Adipose tissue (tissue), 3 donors: ENCODE data around the gene FBLN7. TPM values are rescaled to one million over a fixed set of nuclear protein-coding genes. Genes with fewer than 3 reads are reported as not detected.

Experiments used
- H3K27ac ChIP-seq: one replicate; pipeline ENCODE4 v1.5.1; 2013; ENCODE audit warnings: low read depth, low read length
- WGBS, 3 donors: extraction: QIAGEN DNeasy Blood & Tissue Kit; methylation state at CpG; one replicate each; pipeline ENCODE4 v1.1.7; 2013; 5-methylcytosine and 5-hydroxymethylcytosine counted together
- polyA plus RNA-seq, 3 donors: library from polyadenylated mRNA; stranded (reverse); fragments of 200-250 nt; gene quantifications; one replicate each; pipeline ENCODE4 v1.2.3, GENCODE V29; 2013
- donor health status: healthy with polysubstance abuse.
- donor health status: Bipolar disorder and iron deficiency.
- donor health status: healthy.

The FBLN7 gene
- polyA plus RNA-seq, 3 donors, result 0.66 to 7.1 (median 1.7) TPM

GRCh38 chr2:112170495-112170894, 32.3 kb downstream of the FBLN7 start:
- H3K27ac ChIP-seq, result no peak overlapping the region
- 94 to 98% (median 98%) methylated on average over 4 of the region's 4 CpGs for WGBS, 3 donors

- H3K27ac ChIP-seq, result no peak overlapping the region
- 89 to 94% (median 91%) methylated on average over 11 of the region's 11 CpGs for WGBS, 3 donors
Observed at GRCh38 chr2:112173646-112174319, 35.6 kb downstream of the FBLN7 start.

GRCh38 chr2:112174383-112174782, 36.2 kb downstream of the FBLN7 start:
- 79 to 81% (median 79%) methylated on average over 4 of the region's 4 CpGs for WGBS, 3 donors
- H3K27ac ChIP-seq, result no peak overlapping the region

- WGBS, 3 donors, result 76 to 92% (median 87%) methylated on average over 3 of the region's 3 CpGs
- H3K27ac ChIP-seq, result no peak overlapping the region
Observed at GRCh38 chr2:112175333-112175732, 37.1 kb downstream of the FBLN7 start.

- WGBS, 3 donors, result 93 to 96% (median 95%) methylated on average over 7 of the region's 7 CpGs
- H3K27ac ChIP-seq, result no peak overlapping the region
Observed at GRCh38 chr2:112175958-112176573, 37.9 kb downstream of the FBLN7 start.

GRCh38 chr2:112181571-112182290, 43.5 kb downstream of the FBLN7 start:
- 22 to 33% (median 32%) methylated on average over 49 to 54 of the region's 54 CpGs for WGBS, 3 donors
- no peak overlapping the region for H3K27ac ChIP-seq

- no peak overlapping the region for H3K27ac ChIP-seq
- WGBS, 3 donors, result 82 to 89% (median 84%) methylated on average over 17 of the region's 17 CpGs
Observed at GRCh38 chr2:112182581-112183034, 44.4 kb downstream of the FBLN7 start.

GRCh38 chr2:112183327-112184025, 45.3 kb downstream of the FBLN7 start:
- no peak overlapping the region for H3K27ac ChIP-seq
- WGBS, 3 donors, result 81 to 89% (median 87%) methylated on average over 8 of the region's 8 CpGs

- no peak overlapping the region for H3K27ac ChIP-seq
- WGBS, 3 donors, result 92 to 95% (median 94%) methylated on average over 8 of the region's 8 CpGs
Observed at GRCh38 chr2:112184121-112184520, 45.9 kb downstream of the FBLN7 start.

GRCh38 chr2:112185131-112185530, 46.9 kb downstream of the FBLN7 start:
- WGBS, 3 donors, result 85 to 91% (median 85%) methylated on average over 9 of the region's 9 CpGs
- H3K27ac ChIP-seq, result no peak overlapping the region

- H3K27ac ChIP-seq, result no peak overlapping the region
- 96 to 98% (median 96%) methylated on average over 31 of the region's 31 CpGs for WGBS, 3 donors
Observed at GRCh38 chr2:112187046-112187715, 49.0 kb downstream of the FBLN7 start.

GRCh38 chr2:112187805-112188596, 49.8 kb downstream of the FBLN7 start:
- H3K27ac ChIP-seq, result no peak overlapping the region
- 62 to 72% (median 70%) methylated on average over 9 of the region's 9 CpGs for WGBS, 3 donors

- H3K27ac ChIP-seq, result no peak overlapping the region
- 95 to 99% (median 98%) methylated on average over 3 of the region's 3 CpGs for WGBS, 3 donors
Observed at GRCh38 chr2:112189001-112189556, 50.9 kb downstream of the FBLN7 start.

GRCh38 chr2:112194028-112194427, 55.8 kb downstream of the FBLN7 start:
- WGBS, 3 donors, result 90 to 98% (median 96%) methylated on average over 2 of the region's 2 CpGs
- H3K27ac ChIP-seq, result no peak overlapping the region

- WGBS, 3 donors, result 65 to 71% (median 69%) methylated on average over 4 of the region's 4 CpGs
- H3K27ac ChIP-seq, result no peak overlapping the region
Observed at GRCh38 chr2:112194482-112194881, 56.3 kb downstream of the FBLN7 start.

GRCh38 chr2:112195167-112195766, 57.1 kb downstream of the FBLN7 start:
- WGBS, 3 donors, result 88 to 90% (median 89%) methylated on average over 8 of the region's 8 CpGs
- H3K27ac ChIP-seq, result no peak overlapping the region

- no peak overlapping the region for H3K27ac ChIP-seq
Observed at GRCh38 chr2:112195950-112196349, 57.8 kb downstream of the FBLN7 start.
